Dendritic cell treated with granulocyte-macrophage colony-stimulating factor and Interleukin-4, amounts not matched to agents 40 ng/mL and 50 ng/mL, for 4 days (primary cell): ENCODE measurements around the gene CLCF1.
"Not testable (repeated sequence)": the region's sequence is repeated elsewhere in the genome, so short reads cannot be mapped to it uniquely, and the experiment has no call there.

Experiments
- H3K27ac Mint-ChIP-seq: one replicate; pipeline ENCODE4 v1.8.0; 2022; ENCODE audit warnings: mild to moderate bottlenecking, mixed read lengths
- H3K27me3 Mint-ChIP-seq: one replicate; pipeline ENCODE4 v1.8.0; 2022; ENCODE audit warnings: mild to moderate bottlenecking, mixed read lengths
- H3K36me3 Mint-ChIP-seq: one replicate; pipeline ENCODE4 v1.8.0; 2022; ENCODE audit warnings: low read depth, mixed read lengths
- H3K4me1 Mint-ChIP-seq: one replicate; pipeline ENCODE4 v1.8.0; 2022; ENCODE audit warnings: low read depth, mixed read lengths
- H3K4me3 Mint-ChIP-seq: one replicate; pipeline ENCODE4 v1.8.0; 2022; ENCODE audit warnings: mild to moderate bottlenecking, moderate library complexity, mixed read lengths
- H3K9me3 Mint-ChIP-seq: one replicate; pipeline ENCODE4 v1.8.0; 2022; ENCODE audit warnings: mixed read lengths
- intact Hi-C: fragments of 100-400 bp; cut with micrococcal nuclease; formaldehyde crosslinking; loops from one replicate; pipeline ENCODE4 v1.15.0; 2022

CLCF1 gene

GRCh38 chr11:67345920-67346819, 27.2 kb downstream of the CLCF1 start:
- H3K9me3 Mint-ChIP-seq, result no peaks in the 10 kb centered on the region

DNA sequence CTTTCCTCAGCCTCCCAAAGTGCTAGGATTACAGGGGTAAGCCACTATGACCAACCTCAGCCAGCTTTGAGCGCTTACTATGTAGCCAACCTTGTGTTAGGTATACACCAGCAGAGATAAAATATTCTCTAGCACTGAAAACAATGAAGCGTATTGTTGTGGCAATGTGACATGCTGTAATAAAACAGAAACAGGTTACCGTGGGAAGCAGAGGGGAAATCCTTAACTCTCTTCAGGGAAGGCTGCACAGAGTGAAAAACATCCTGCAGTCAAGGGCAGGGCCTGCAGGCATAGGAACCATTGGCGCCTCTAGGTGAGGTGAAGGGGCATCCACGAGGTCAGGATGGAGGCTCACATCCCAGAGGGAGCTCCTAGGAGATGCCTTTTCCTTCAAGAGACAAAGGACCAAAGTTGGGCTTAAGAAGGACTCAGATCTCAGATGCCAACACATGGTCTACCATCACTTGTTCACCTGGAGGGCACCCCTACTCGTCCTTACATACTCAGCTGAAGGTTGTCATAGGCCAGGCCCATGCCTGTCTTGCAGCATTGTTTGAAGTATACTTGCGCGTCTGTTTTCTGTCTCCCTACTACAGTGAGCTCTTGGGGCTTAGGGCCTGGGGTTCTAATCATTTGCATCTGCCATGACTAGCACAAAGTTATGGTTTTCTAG, 28.0 kb downstream of the CLCF1 start:
- intact Hi-C loops, result no loop called here
- Mint-ChIP-seq H3K4me3 (no peak overlapping the region), H3K4me1 (peaks cover 32% of the 10 kb centered on the region)

More at GRCh38 chr11:67345920-67346819, 27.2 kb downstream of the CLCF1 start:
- no peak overlapping the region for H3K4me3 Mint-ChIP-seq
- H3K27ac Mint-ChIP-seq, result no peak overlapping the region
- peaks cover 32% of the 10 kb centered on the region for H3K4me1 Mint-ChIP-seq
- H3K27me3 Mint-ChIP-seq, result no peaks in the 10 kb centered on the region
- intact Hi-C loops, result no loop called here
- H3K36me3 Mint-ChIP-seq, result peaks cover 4% of the 10 kb centered on the region

DNA sequence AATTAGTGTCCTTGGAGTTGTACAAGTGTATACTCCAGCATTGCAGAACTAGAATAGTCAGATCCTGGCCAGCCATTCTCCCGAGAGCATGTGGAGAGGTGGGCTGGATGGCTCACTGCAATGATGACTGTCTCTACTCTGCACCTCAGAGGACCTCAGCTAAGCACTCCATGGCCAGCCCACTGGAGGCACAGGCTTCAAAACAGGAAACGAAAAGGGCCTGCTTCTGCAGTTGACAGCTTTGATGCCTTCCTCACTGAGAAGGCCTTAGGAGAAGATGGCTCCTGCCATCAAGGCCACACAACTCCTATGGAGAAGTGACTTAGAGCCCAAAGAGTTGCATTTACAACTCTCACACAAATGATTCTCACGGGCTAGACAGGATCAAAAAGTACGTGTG, 29.1 kb downstream of the CLCF1 start:
- no peaks in the 10 kb centered on the region for H3K36me3 Mint-ChIP-seq
- intact Hi-C loops, result no loop called here
- H3K4me1 Mint-ChIP-seq, result peaks cover 27% of the 10 kb centered on the region
- H3K27me3 Mint-ChIP-seq, result no peaks in the 10 kb centered on the region
- no peaks in the 10 kb centered on the region for H3K9me3 Mint-ChIP-seq
- peak overlapping the region; percentile 69 for H3K27ac Mint-ChIP-seq
- no peak overlapping the region for H3K4me3 Mint-ChIP-seq

More for the DNA sequence above, 28.0 kb downstream of the CLCF1 start:
- Mint-ChIP-seq H3K9me3 (no peaks in the 10 kb centered on the region), H3K27ac (no peak overlapping the region), H3K36me3 (no peaks in the 10 kb centered on the region), H3K27me3 (no peaks in the 10 kb centered on the region)

- Mint-ChIP-seq H3K27me3 (no peaks in the 10 kb centered on the region), H3K9me3 (no peaks in the 10 kb centered on the region), H3K36me3 (no peaks in the 10 kb centered on the region), H3K4me1 (no peaks in the 10 kb centered on the region), H3K27ac (no peak overlapping the region), H3K4me3 (no peak overlapping the region)
- intact Hi-C loops, result loop anchor here (10.0 kb wide), 1 partner anchor 48 kb away; no protein-coding TSS in a partner anchor
Observed at GRCh38 chr11:67337257-67337656, 36.1 kb downstream of the CLCF1 start.

GRCh38 chr11:67332081-67332691, 41.2 kb downstream of the CLCF1 start:
- Mint-ChIP-seq H3K27ac (no peak overlapping the region), H3K36me3 (no peaks in the 10 kb centered on the region), H3K4me3 (no peak overlapping the region), H3K9me3 (no peaks in the 10 kb centered on the region), H3K27me3 (no peaks in the 10 kb centered on the region), H3K4me1 (no peaks in the 10 kb centered on the region)
- intact Hi-C loops, result loop anchor here (10.0 kb wide), 1 partner anchor 53 kb away; no protein-coding TSS in a partner anchor

- intact Hi-C loops, result no loop called here
- peaks cover 5% of the 10 kb centered on the region for H3K27me3 Mint-ChIP-seq
- no peak overlapping the region for H3K27ac Mint-ChIP-seq
- H3K9me3 Mint-ChIP-seq, result no peaks in the 10 kb centered on the region
- H3K36me3 Mint-ChIP-seq, result no peaks in the 10 kb centered on the region
- H3K4me1 Mint-ChIP-seq, result no peaks in the 10 kb centered on the region
- H3K4me3 Mint-ChIP-seq, result no peak overlapping the region
Observed at GRCh38 chr11:67323526-67323925, 49.9 kb downstream of the CLCF1 start.

DNA sequence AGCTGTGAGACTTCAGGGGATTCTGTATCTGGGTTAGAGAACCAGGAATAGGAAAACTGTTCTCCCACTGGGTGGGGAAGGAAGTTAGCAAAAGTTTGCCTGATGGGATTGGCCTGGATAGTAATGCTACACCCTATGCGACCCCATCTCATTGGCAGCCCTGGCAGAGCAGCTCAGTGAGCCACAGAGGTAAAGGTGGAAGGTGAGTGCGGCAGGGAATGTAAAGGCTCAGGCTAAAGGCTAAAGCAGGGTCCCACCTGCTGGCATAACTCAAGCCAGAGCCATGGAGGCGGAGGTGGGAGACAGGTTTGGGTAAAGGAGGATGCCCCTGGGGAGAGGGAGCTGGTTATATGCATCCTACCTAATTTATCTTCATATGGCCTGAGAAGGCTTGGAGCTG, 51.3 kb downstream of the CLCF1 start:
- Mint-ChIP-seq H3K4me3 (no peak overlapping the region), H3K36me3 (peaks cover 10% of the 10 kb centered on the region), H3K27ac (no peak overlapping the region), H3K9me3 (no peaks in the 10 kb centered on the region), H3K27me3 (peaks cover 10% of the 10 kb centered on the region), H3K4me1 (peaks cover 5% of the 10 kb centered on the region)
- intact Hi-C loops, result no loop called here

DNA sequence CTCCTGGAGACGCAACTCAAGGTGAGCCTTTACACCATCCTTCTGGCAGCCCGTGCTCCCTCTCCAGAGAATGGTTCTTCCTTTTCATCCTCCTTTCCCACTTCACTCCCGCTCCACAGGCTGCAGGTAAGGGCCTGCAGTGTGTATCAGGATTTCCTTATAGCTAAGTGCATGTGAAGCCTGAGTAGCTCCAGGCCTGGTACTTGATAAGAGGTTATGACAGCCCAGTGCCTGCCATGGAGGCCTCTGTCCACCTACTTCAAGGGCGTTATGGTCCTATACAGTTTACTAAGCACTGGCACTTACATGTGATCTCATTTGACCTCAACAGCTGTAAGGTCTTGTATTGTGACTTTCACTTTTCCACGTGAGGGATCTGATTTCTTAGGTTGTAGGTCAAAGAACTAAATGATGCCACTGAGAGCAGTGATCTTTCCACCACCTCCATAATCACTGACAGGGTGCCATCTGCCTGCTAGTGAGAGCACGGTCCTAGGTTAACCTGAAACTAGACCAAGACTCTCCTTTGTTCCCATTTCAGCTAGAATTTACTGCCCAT, 52.0 kb downstream of the CLCF1 start:
- Mint-ChIP-seq H3K9me3 (no peaks in the 10 kb centered on the region), H3K27ac (no peak overlapping the region), H3K27me3 (peaks cover 10% of the 10 kb centered on the region), H3K4me3 (no peak overlapping the region), H3K36me3 (peaks cover 11% of the 10 kb centered on the region), H3K4me1 (peaks cover 5% of the 10 kb centered on the region)
- intact Hi-C loops, result no loop called here

- Mint-ChIP-seq H3K27ac (no peak overlapping the region), H3K9me3 (no peaks in the 10 kb centered on the region), H3K4me1 (peaks cover 5% of the 10 kb centered on the region), H3K36me3 (peaks cover 11% of the 10 kb centered on the region), H3K4me3 (no peak overlapping the region), H3K27me3 (peaks cover 10% of the 10 kb centered on the region)
- intact Hi-C loops, result no loop called here
Observed at GRCh38 chr11:67320691-67321090, 52.7 kb downstream of the CLCF1 start.

DNA sequence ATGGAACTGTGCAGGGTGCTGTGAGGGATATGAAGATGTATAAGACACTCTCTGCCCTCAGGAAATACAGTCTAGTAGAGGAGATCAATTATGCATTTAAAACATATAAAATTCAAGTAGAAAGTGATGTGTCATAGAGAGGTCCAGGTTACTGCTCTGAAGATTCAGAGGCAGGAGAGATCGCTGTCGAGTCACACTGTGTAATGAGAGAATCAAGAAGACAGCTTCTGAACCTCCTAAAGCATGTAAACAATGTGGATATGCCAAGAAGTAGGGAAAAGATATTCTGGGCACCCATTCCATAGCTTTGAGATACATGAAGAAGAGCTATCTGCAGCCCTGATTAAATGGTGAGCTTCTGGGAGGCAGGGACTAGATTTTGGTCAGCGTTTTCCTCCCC, 53.4 kb downstream of the CLCF1 start:
- peaks cover 11% of the 10 kb centered on the region for H3K36me3 Mint-ChIP-seq
- H3K4me1 Mint-ChIP-seq, result peaks cover 5% of the 10 kb centered on the region
- H3K9me3 Mint-ChIP-seq, result no peaks in the 10 kb centered on the region
- H3K27me3 Mint-ChIP-seq, result peaks cover 10% of the 10 kb centered on the region
- H3K27ac Mint-ChIP-seq, result no peak overlapping the region
- intact Hi-C loops, result no loop called here
- no peak overlapping the region for H3K4me3 Mint-ChIP-seq

DNA sequence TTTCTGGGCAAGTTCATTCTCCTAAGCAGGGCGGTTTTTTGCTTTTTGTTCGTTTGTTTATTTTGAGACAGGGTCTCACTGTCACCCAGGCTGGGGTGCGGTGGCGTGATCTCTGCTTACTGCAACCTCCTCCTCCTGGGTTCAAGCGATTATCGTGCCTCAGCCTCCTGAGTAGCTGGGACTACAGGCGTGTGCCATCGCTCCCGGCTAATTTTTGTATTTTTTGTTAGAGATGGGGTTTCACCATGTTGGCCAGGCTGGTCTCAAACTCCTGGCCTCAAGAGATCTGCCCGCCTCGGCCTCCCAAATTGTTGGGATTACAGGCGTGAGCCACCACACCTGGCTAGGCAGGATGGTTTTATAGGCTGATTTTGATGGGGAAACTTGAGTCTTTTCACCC, 54.5 kb downstream of the CLCF1 start:
- H3K9me3 Mint-ChIP-seq, H3K27ac Mint-ChIP-seq, intact Hi-C loops, H3K4me3 Mint-ChIP-seq: not testable (repeated sequence)
- H3K4me1 Mint-ChIP-seq, result peaks cover 13% of the 10 kb centered on the region
- H3K27me3 Mint-ChIP-seq, result peaks cover 10% of the 10 kb centered on the region
- H3K36me3 Mint-ChIP-seq, result peaks cover 11% of the 10 kb centered on the region

DNA sequence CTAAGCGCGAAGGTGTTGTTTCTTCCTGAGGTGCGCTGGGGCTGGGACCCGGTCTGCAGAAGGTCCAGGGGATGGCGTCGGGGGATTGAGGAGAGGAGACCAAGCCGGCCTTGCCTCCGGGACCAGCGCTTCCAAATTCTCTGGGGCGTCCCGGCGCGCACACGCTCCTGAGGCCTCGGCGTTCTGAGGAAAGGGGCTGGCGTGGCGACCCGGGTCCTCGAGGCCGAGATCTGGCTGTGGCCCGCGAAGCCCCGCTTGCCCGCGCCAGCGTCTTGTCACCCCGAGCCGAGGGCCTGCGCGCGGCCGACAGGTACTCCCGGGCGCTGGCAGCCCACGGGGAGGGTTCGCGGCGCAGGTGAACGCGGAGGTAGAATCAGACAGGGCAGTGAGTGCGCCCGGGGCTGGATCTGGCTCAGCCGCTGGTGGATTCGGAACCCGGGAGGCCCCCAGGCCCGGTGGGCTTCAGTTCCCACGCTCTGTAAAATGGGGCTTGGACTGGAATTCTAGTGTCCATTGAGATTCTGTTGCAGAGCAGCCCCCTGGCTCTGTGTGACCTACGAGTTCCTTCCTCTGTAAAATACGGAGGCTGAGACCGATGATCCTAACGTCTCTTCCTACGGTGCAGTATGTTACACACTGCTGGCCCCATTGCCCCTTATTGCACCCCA, 55.4 kb downstream of the CLCF1 start:
- Mint-ChIP-seq H3K9me3 (no peaks in the 10 kb centered on the region), H3K4me1 (peaks cover 20% of the 10 kb centered on the region), H3K27ac (peak overlapping the region; percentile 96), H3K27me3 (peaks cover 10% of the 10 kb centered on the region), H3K36me3 (peaks cover 11% of the 10 kb centered on the region), H3K4me3 (peak overlapping the region; percentile 92)
- intact Hi-C loops, result loop anchor here (1.0 to 2.0 kb wide), 4 partner anchors 30 to 65 kb away; partner anchors contain the start of gene GRK2

DNA sequence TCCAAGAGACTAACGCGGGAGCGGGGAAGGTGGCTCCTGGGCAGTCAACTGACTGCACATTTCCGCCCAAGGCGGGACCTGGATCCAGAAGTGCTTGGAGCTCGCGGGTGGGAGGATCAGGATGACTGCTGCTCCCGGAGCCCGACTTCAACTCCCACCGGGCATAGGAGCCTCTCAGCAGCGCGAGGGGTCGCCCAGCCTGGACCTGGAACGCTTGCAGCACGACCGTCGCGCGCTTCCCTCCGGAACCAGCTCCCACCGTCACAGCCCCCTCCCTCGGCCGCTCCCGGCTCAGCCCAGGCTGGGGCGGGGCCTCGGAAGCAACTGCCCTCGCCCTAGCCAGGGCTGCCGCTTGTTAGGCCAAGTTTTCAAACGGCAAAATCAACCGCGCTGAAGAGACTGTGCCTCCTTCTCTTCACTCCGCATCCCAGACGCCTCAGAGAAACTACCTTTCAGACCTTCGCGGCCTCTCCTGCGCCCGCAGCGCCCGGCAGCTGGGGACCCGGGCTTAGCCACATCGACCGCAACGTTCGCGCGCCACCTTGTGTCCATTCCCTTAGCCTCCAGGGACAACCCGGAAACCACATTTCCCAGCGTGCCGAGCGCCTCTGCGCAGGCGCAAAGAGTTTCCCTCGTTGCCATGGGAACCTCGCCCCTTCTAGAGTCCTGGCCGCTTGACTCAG, 56.1 kb downstream of the CLCF1 start:
- intact Hi-C loops, result loop anchor here (1.0 to 2.0 kb wide), 4 partner anchors 29 to 65 kb away; partner anchors contain the start of gene GRK2
- no peaks in the 10 kb centered on the region for H3K9me3 Mint-ChIP-seq
- peaks cover 10% of the 10 kb centered on the region for H3K27me3 Mint-ChIP-seq
- peaks cover 27% of the 10 kb centered on the region for H3K4me1 Mint-ChIP-seq
- H3K4me3 Mint-ChIP-seq, result peak overlapping the region; percentile 92
- H3K36me3 Mint-ChIP-seq, result peaks cover 11% of the 10 kb centered on the region
- peak overlapping the region; percentile 96 for H3K27ac Mint-ChIP-seq
